Heart left ventricle (tissue), 16 donors: Measurements from ENCODE around the gene ULK1. TPM values are rescaled to one million over a fixed set of nuclear protein-coding genes. Genes with fewer than 3 reads are reported as not detected.
A peak's percentile ranks its signal among the peaks of the same experiment; 100 is the strongest.

Experiments used
- ATAC-seq, 4 donors: fragments of 200-7000 bp; cut with Tn5 transposase; one replicate each; pipeline ENCODE4 v1.9.1; 2020 to 2022; ENCODE audit warnings: moderate library complexity in 4 of 4, mild to moderate bottlenecking in 3 of 4, moderate number of reproducible peaks in 1 of 4
- DNase-seq, 5 donors: peaks; one replicate each; pipeline ENCODE4 v3.0.0-alpha.2; 2020
- H3K27ac ChIP-seq, 12 donors: fragments of 200-600 bp; sonication (generic) in 4 of 12; one replicate each; pipeline versions ENCODE4 v1.5.0 to v1.8.0; 2016 to 2022; ENCODE audit warnings: mild to moderate bottlenecking in 2 of 12
- H3K27me3 ChIP-seq, 9 donors: fragments of 200-600 bp; sonication (generic) in 2 of 9; one replicate each; pipeline versions ENCODE4 v1.5.1 to v1.8.0; 2016 to 2022; ENCODE audit warnings: mild to moderate bottlenecking in 3 of 9
- H3K36me3 ChIP-seq, 9 donors: fragments of 200-600 bp; sonication (generic) in 2 of 9; one replicate each; pipeline versions ENCODE4 v1.5.0 to v1.8.0; 2018 to 2022; ENCODE audit warnings: mild to moderate bottlenecking in 2 of 9
- H3K4me1 ChIP-seq, 12 donors: fragments of 200-600 bp; sonication (generic) in 4 of 12; one replicate each; pipeline versions ENCODE4 v1.5.0 to v1.8.0; 2016 to 2022; ENCODE audit warnings: mild to moderate bottlenecking in 3 of 12
- H3K4me3 ChIP-seq, 12 donors: fragments of 200-600 bp; sonication (generic) in 4 of 12; one replicate each; pipeline versions ENCODE4 v1.5.0 to v1.8.0; 2017 to 2022; ENCODE audit warnings: mild to moderate bottlenecking in 9 of 12, moderate library complexity in 4 of 12
- H3K9me3 ChIP-seq, 12 donors: fragments of 200-600 bp; sonication (generic) in 4 of 12; one replicate each; pipeline versions ENCODE4 v1.5.0 to v1.8.0; 2016 to 2022; ENCODE audit warnings: mild to moderate bottlenecking in 1 of 12
- CTCF ChIP-seq, 12 donors: fragments of 200-600 bp; sonication (generic) in 4 of 12; IDR thresholded peaks; one replicate each; pipeline versions ENCODE4 v1.5.0 to v1.8.0; 2018 to 2022; ENCODE audit warnings: antibody characterized with exemption in 12 of 12, mild to moderate bottlenecking in 5 of 12
- POLR2A ChIP-seq, 2 donors: fragments of 450-650 bp; IDR thresholded peaks; one replicate each; pipeline ENCODE4 v1.6.1; 2017; ENCODE audit warnings: antibody characterized with exemption in 2 of 2, mild to moderate bottlenecking in 2 of 2, moderate library complexity in 2 of 2
- WGBS, 4 donors: extraction: QIAGEN DNeasy Blood & Tissue Kit in 2 of 4; methylation state at CpG; one replicate each; pipeline versions ENCODE4 v1.1.5 to v1.1.7; 2013 to 2018; 5-methylcytosine and 5-hydroxymethylcytosine counted together
- intact Hi-C, 10 donors: fragments of 100-400 bp; cut with DNase I; formaldehyde crosslinking; loops; one replicate each; pipeline versions ENCODE4 v1.11.1 to v1.14.2; 2022
- polyA plus RNA-seq, 2 donors: library from polyadenylated mRNA; stranded (reverse); fragments of 200-250 nt; gene quantifications; one replicate each; pipeline ENCODE4 v1.2.3, GENCODE V29; 2013
- total RNA-seq, 9 donors: library from RNA; depleted of rRNA in 2 of 9; stranded (reverse); fragments of >200 nt in 2 of 9; fragmentation: NEBNext Ultra II Directional in 3 of 9; extraction: Animal tissue kit (Norgen Biotek cat#: 25700) in 3 of 9; gene quantifications; one replicate each; pipeline versions ENCODE4 v1.1.0 to v1.2.4, GENCODE V29; 2016 to 2023
- donor health status: ischemic (EF 13 %, LVEDD 7.1; RV severe dilation, severe dysfunction).
- donor health status: healthy with polysubstance abuse.
- donor health status: DM: no; HTN: yes; CAD: no.
- donor health status: DM: no; HTN: no; CAD: no.
- donor health status: ischemic (EF 25% LVEDD 6.9; RV normal size, moderate dysfunction).
- donor health status: ischemic (EF 25% LVEDD 5.7; RV mildly dilated, moderate dysfunction).
- donor health status: healthy.
- donor health status: DM: yes; HTN: yes; CAD: no.
- donor health status: ischemic (EF 35%, LVEDD 5.7; RV mildly dilated, moderate dysfunction).
- donor health status: nonischemic (EF 11% LVEDD 7.7; RV severe dilation, severe dysfunction).
- donor health status: DM: yes; HTN: yes; CAD: no.
- donor health status: PGD.
- donor health status: ischemic (EF 29% LVEDD 5.4; RV normal size, mild dysfunction).
- donor health status: nonischemic (EF 23%, LVEDD 6.1; RV moderate dilation, normal function).

Gene ULK1
- total and polyA plus RNA-seq, 11 donors = 21.9 to 56.0 (median 41.8) TPM

GRCh38 chr12:131857908-131858850 lies 36.2 kb upstream of the ULK1 start:
- ATAC-seq = no peak
- 72 to 79% (median 75%) methylated on average over 21 of the region's 21 CpGs for WGBS, 4 donors
- Histone ChIP-seq H3K9me3 (no peaks in the 10 kb centered on the region), H3K36me3 (no peaks in the 10 kb centered on the region), H3K27me3 (peaks cover 0 to 36% (median 6%) of the 10 kb centered on the region in 9 donors), H3K4me1 (peaks cover 0 to 19% (median 0%) of the 10 kb centered on the region in 12 donors), H3K27ac (no peak overlapping the region), H3K4me3 (no peak overlapping the region)
- peak in 1 of 5 donors; percentile 39 for DNase-seq
- no peak for TF ChIP-seq POLR2A (IDR thresholded peaks at IDR 0.05)
- no peak for TF ChIP-seq CTCF (IDR thresholded peaks at IDR 0.05)
- intact Hi-C loops = loop anchor here in 2 of 10 donors (10.0 kb wide), 2 partner anchors 87 to 137 kb away; partner anchors contain the start of gene EP400 (in 1 of the 2)

- H3K27ac ChIP-seq = no peak overlapping the region
- H3K9me3 ChIP-seq = no peaks in the 10 kb centered on the region
- peaks cover 0 to 19% (median 0%) of the 10 kb centered on the region in 12 donors for H3K4me1 ChIP-seq
- DNase-seq (peak in 3 of 5 donors; percentile 45 to 71 (median 61)), ATAC-seq (peak in 3 of 4 donors; percentile 54 to 79 (median 75))
- H3K27me3 ChIP-seq = peaks cover 0 to 19% (median 3%) of the 10 kb centered on the region in 9 donors
- H3K36me3 ChIP-seq = no peaks in the 10 kb centered on the region
- 37 to 42% (median 39%) methylated on average over 22 of the region's 22 CpGs for WGBS, 4 donors
- intact Hi-C loops = no loop called here
- TF ChIP-seq CTCF (IDR thresholded peaks at IDR 0.05) (no peak), POLR2A (IDR thresholded peaks at IDR 0.05) (no peak)
- H3K4me3 ChIP-seq = peak overlapping the region in 8 of 12 donors; percentile 10 to 42 (median 22)
These were observed 33.8 kb upstream of the ULK1 start for GRCh38 chr12:131860472-131861260.

GRCh38 chr12:131861261-131862083 lies 33.0 kb upstream of the ULK1 start:
- intact Hi-C loops = no loop called here
- 87 to 91% (median 89%) methylated on average over 12 of the region's 12 CpGs for whole genome bisulfite sequencing, 4 donors

More at GRCh38 chr12:131861261-131862083, 33.0 kb upstream of the ULK1 start:
- ATAC-seq (no peak), DNase-seq (no peak)
- Histone ChIP-seq H3K27me3 (peaks cover 0 to 14% (median 0%) of the 10 kb centered on the region in 9 donors), H3K36me3 (no peaks in the 10 kb centered on the region), H3K4me1 (peaks cover 0 to 19% (median 0%) of the 10 kb centered on the region in 12 donors), H3K9me3 (no peaks in the 10 kb centered on the region), H3K27ac (no peak overlapping the region), H3K4me3 (peak overlapping the region in 1 of 12 donors; percentile 42)
- TF ChIP-seq POLR2A (IDR thresholded peaks at IDR 0.05) (no peak), CTCF (IDR thresholded peaks at IDR 0.05) (no peak)
